GM12878 (cell line): ENCODE measurements around the gene GLS.

ENCODE experiments used
- ASH2L ChIP-seq: fragments of 300-600, 200-600 bp; sonication (generic); IDR thresholded peaks from 2 replicates; pipeline ENCODE4 v1.6.1; 2017; ENCODE audit warnings: low read depth, mild to moderate bottlenecking, borderline replicate concordance
- TF ChIP-seq, protein P1 (sequence below), 3 experiments: IDR thresholded peaks in 2 of 3; conservative IDR thresholded peaks in 1 of 3; 2 replicates each; pipeline ENCODE4 v1.5.1; 2011; ENCODE audit warnings: low read depth in 3 of 3, low read length in 3 of 3, mild to moderate bottlenecking in 3 of 3, control low read depth in 2 of 3, moderate library complexity in 2 of 3, inconsistent platforms in 1 of 3, mixed read lengths in 1 of 3; ENCODE audit not compliant: control insufficient read depth in 2 of 3, insufficient read depth in 1 of 3; ENCODE audit errors: extremely low read depth in 1 of 3

DNA sequence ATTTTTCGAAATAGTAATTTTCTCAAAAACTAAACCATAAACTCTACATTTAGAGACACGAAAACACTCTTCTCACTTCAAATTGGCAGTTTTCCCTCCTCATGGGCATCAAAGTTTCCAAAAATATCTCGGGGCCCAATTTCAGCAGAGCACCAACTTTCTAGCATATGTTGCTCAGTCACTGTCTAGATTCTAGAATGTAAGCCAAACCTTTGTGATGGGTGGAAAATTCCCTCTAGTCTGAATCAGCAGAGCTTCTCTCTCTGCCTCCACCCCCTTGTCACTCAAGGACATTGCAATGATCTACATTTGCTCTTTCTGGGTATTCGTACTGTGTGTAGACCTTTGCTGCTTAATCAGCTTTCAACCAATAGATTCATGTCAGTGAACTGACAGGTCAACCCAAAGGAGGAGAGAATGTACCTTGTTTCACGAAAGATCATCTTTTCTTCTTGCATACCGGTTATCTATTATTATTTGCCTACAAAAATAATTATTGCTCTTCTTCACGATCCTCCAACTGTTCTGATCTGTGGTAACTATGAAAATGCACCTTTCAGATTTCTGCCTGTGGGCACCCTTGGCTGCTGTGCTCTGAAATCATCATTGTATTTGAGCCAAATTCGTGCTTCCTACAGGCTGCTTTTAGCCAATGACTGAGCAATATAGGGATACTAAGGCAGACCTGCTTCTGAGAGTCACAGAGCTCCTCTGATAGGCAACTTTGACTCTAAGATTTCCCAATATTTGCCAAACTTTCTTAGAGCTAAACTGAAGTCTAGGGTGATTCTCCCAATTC lies 38.7 kb upstream of the GLS start:
- TF ChIP-seq, protein P1, sequence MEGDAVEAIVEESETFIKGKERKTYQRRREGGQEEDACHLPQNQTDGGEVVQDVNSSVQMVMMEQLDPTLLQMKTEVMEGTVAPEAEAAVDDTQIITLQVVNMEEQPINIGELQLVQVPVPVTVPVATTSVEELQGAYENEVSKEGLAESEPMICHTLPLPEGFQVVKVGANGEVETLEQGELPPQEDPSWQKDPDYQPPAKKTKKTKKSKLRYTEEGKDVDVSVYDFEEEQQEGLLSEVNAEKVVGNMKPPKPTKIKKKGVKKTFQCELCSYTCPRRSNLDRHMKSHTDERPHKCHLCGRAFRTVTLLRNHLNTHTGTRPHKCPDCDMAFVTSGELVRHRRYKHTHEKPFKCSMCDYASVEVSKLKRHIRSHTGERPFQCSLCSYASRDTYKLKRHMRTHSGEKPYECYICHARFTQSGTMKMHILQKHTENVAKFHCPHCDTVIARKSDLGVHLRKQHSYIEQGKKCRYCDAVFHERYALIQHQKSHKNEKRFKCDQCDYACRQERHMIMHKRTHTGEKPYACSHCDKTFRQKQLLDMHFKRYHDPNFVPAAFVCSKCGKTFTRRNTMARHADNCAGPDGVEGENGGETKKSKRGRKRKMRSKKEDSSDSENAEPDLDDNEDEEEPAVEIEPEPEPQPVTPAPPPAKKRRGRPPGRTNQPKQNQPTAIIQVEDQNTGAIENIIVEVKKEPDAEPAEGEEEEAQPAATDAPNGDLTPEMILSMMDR (IDR thresholded peaks at IDR 0.05 in 2 of 3, conservative IDR thresholded peaks at IDR 0.05 in 1 of 3; ENCODE audit: control insufficient read depth in 2 of 3, extremely low read depth in 1 of 3, insufficient read depth in 1 of 3, low read depth in 3 of 3, low read length in 3 of 3): no peak
- no peak for TF ChIP-seq ASH2L
